Astrocyte (in vitro differentiated cells and primary cell): ENCODE measurements around the gene ZNF629. TPM values are rescaled to one million over a fixed set of nuclear protein-coding genes. Genes with fewer than 3 reads are reported as not detected.

Experiments used
- DNase-seq: peaks from one replicate; pipeline ENCODE4 v3.0.0-alpha.2; 2010; ENCODE audit warnings: low read depth
- FAIRE-seq: peaks from 2 replicates; lab custom pipeline; 2011; peaks lifted over from hg19 to GRCh38; lab: Jason Lieb, UNC
- H2AFZ ChIP-seq: 2 replicates; pipeline ENCODE4 v1.6.0; 2012; ENCODE audit warnings: low read depth, low read length, inconsistent platforms
- H3K27ac ChIP-seq: 2 replicates; pipeline ENCODE4 v1.5.1; 2011; ENCODE audit warnings: low read depth, low read length, inconsistent platforms
- H3K27me3 ChIP-seq: 2 replicates; pipeline ENCODE4 v1.6.0; 2011; ENCODE audit warnings: low read length, inconsistent platforms; ENCODE audit not compliant: insufficient read depth
- H3K36me3 ChIP-seq: 2 replicates; pipeline ENCODE4 v1.5.1; 2011; ENCODE audit warnings: low read length, inconsistent platforms; ENCODE audit not compliant: insufficient read depth
- H3K4me1 ChIP-seq: 2 replicates; pipeline ENCODE4 v1.5.1; 2011; ENCODE audit warnings: low read length, inconsistent platforms; ENCODE audit not compliant: insufficient read depth
- H3K4me2 ChIP-seq: 2 replicates; pipeline ENCODE4 v1.6.0; 2012; ENCODE audit warnings: low read length, inconsistent platforms
- H3K4me3 ChIP-seq: 2 replicates; pipeline ENCODE4 v1.5.1; 2011; ENCODE audit warnings: low read depth, mild to moderate bottlenecking, low read length, inconsistent platforms; ENCODE audit not compliant: insufficient read depth
- H3K79me2 ChIP-seq: 2 replicates; pipeline ENCODE4 v1.6.0; 2012; ENCODE audit warnings: mild to moderate bottlenecking, low read length, inconsistent platforms; ENCODE audit not compliant: insufficient read depth
- H3K9ac ChIP-seq: 2 replicates; pipeline ENCODE4 v1.6.0; 2012; ENCODE audit warnings: mild to moderate bottlenecking, low read length, inconsistent platforms
- H3K9me3 ChIP-seq: 2 replicates; pipeline ENCODE4 v1.5.1; 2012; ENCODE audit warnings: low read depth, mild to moderate bottlenecking, low read length, inconsistent platforms; ENCODE audit not compliant: insufficient read depth
- H4K20me1 ChIP-seq: 2 replicates; pipeline ENCODE4 v1.6.0; 2012; ENCODE audit warnings: low read length, inconsistent platforms; ENCODE audit not compliant: insufficient read depth
- H3K27ac Mint-ChIP-seq: one replicate; pipeline ENCODE4 v1.8.0; 2021; ENCODE audit warnings: mild to moderate bottlenecking, mixed read lengths; ENCODE audit not compliant: unreplicated experiment
- H3K27me3 Mint-ChIP-seq: one replicate; pipeline ENCODE4 v1.8.0; 2021; ENCODE audit warnings: low read depth, mixed read lengths; ENCODE audit not compliant: unreplicated experiment
- H3K36me3 Mint-ChIP-seq: one replicate; pipeline ENCODE4 v1.8.0; 2021; ENCODE audit warnings: low read depth, mixed read lengths; ENCODE audit not compliant: unreplicated experiment
- H3K4me1 Mint-ChIP-seq: one replicate; pipeline ENCODE4 v1.8.0; 2021; ENCODE audit warnings: low read depth, mixed read lengths; ENCODE audit not compliant: unreplicated experiment
- H3K4me3 Mint-ChIP-seq: one replicate; pipeline ENCODE4 v1.8.0; 2021; ENCODE audit warnings: mild to moderate bottlenecking, moderate library complexity, mixed read lengths; ENCODE audit not compliant: unreplicated experiment
- H3K9me3 Mint-ChIP-seq: one replicate; pipeline ENCODE4 v1.8.0; 2021; ENCODE audit warnings: mild to moderate bottlenecking, mixed read lengths; ENCODE audit not compliant: unreplicated experiment
- CTCF ChIP-seq: IDR thresholded peaks from 2 replicates; pipeline ENCODE4 v1.5.1; 2011; ENCODE audit warnings: low read depth, mild to moderate bottlenecking, inconsistent platforms, low read length, moderate library complexity; ENCODE audit not compliant: insufficient read depth
- EZH2 ChIP-seq: IDR thresholded peaks from 2 replicates; pipeline ENCODE4 v1.6.1; 2012; ENCODE audit warnings: mild to moderate bottlenecking, low read length, inconsistent platforms; ENCODE audit not compliant: insufficient read depth
- total RNA-seq: library from RNA; stranded (reverse); gene quantifications from 2 replicates; pipeline ENCODE4 v1.2.1, GENCODE V29; 2021

The ZNF629 gene
- total RNA-seq, 1 donor from 2014 or later, result 17.6 TPM

DNA sequence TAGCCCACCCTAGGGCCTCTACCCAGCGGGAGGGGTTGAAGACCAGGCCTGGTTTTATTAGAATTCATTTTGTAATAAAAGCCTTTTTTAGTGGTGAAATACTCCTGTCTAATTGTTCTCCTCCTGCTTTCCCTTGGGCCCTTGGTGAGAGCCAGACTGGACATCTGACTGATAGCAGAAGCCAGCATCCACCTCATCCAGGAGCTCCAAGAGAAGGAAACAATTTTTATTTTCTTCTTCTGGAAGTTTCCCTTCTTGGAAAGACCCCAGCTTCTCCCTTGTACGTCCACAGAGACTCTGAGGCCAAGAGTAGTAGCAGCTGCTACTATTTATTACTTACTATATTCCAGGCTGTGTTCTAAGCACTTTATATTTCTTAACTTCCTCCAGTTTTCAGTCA lies 42.8 kb downstream of the ZNF629 start:
- FAIRE-seq, result no peak
- TF ChIP-seq EZH2 (no peak), CTCF (no peak)
- Histone ChIP-seq H3K27me3 (no peaks in the 10 kb centered on the region), H3K36me3 (peaks cover 28% of the 10 kb centered on the region), H3K9ac (no peak overlapping the region), H3K4me2 (no peak overlapping the region), H4K20me1 (peaks cover 28% of the 10 kb centered on the region), H3K27ac (no peak overlapping the region), H3K4me1 (peaks cover 30% of the 10 kb centered on the region), H3K9me3 (no peaks in the 10 kb centered on the region), H3K4me3 (no peak overlapping the region), H2AFZ (no peak overlapping the region), H3K79me2 (peaks cover 12% of the 10 kb centered on the region)
- Mint-ChIP-seq H3K4me3 (no peak overlapping the region), H3K4me1 (peaks cover 29% of the 10 kb centered on the region), H3K36me3 (peaks cover 11% of the 10 kb centered on the region), H3K27ac (peak overlapping the region; percentile 13), H3K9me3 (no peaks in the 10 kb centered on the region), H3K27me3 (no peaks in the 10 kb centered on the region)
- no peak for DNase-seq

DNA sequence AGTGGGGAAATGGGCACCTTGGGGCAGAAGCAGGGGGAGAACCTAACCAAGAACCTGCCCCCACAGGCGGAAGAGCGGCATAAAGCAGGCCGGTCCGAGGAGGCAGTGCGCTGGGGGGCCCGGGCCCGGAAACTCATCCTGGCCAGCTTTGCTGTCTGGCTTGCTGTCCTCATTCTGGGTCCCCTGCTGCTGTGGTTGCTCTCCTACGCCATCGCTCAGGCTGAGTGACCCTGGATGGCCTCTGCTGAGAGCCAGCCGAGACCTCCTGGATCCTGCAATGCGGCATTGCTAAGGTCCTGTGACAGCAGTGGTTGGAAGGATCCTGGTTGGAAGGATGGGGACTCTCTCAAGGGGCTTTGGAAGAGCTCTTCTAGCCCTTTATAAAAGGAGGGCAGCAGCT lies 43.3 kb downstream of the ZNF629 start:
- no peak overlapping the region for H3K4me3 Mint-ChIP-seq
- no peak for TF ChIP-seq EZH2
- TF ChIP-seq CTCF, result no peak
- H3K27me3 Mint-ChIP-seq, result no peaks in the 10 kb centered on the region
- peaks cover 11% of the 10 kb centered on the region for H3K36me3 Mint-ChIP-seq
- H4K20me1 ChIP-seq, result peaks cover 33% of the 10 kb centered on the region
- peaks cover 30% of the 10 kb centered on the region for H3K4me1 ChIP-seq
- H3K36me3 ChIP-seq, result peaks cover 32% of the 10 kb centered on the region
- no peak overlapping the region for H2AFZ ChIP-seq
- no peak overlapping the region for H3K27ac ChIP-seq
- no peaks in the 10 kb centered on the region for H3K9me3 Mint-ChIP-seq
- H3K9ac ChIP-seq, result no peak overlapping the region
- H3K27me3 ChIP-seq, result no peaks in the 10 kb centered on the region
- peaks cover 28% of the 10 kb centered on the region for H3K4me1 Mint-ChIP-seq
- H3K4me3 ChIP-seq, result no peak overlapping the region
- no peak overlapping the region for H3K27ac Mint-ChIP-seq
- FAIRE-seq (no peak), DNase-seq (no peak)
- no peaks in the 10 kb centered on the region for H3K9me3 ChIP-seq
- no peak overlapping the region for H3K4me2 ChIP-seq
- peaks cover 13% of the 10 kb centered on the region for H3K79me2 ChIP-seq

- peak; percentile 88 for FAIRE-seq
Measured at GRCh38 chr16:30741461-30741914, 45.5 kb downstream of the ZNF629 start.

More at GRCh38 chr16:30741461-30741914, 45.5 kb downstream of the ZNF629 start:
- no peak overlapping the region for H3K4me3 ChIP-seq
- peak overlapping the region; percentile 58 for H3K4me2 ChIP-seq
- H3K9ac ChIP-seq, result peak overlapping the region; percentile 32
- no peaks in the 10 kb centered on the region for H3K9me3 ChIP-seq
- H3K27ac ChIP-seq, result peak overlapping the region; percentile 81
- peaks cover 49% of the 10 kb centered on the region for H3K36me3 ChIP-seq
- H3K27me3 Mint-ChIP-seq, result no peaks in the 10 kb centered on the region
- peak overlapping the region; percentile 97 for H3K27ac Mint-ChIP-seq
- peaks cover 21% of the 10 kb centered on the region for H3K4me1 ChIP-seq
- peaks cover 43% of the 10 kb centered on the region for H4K20me1 ChIP-seq
- peak overlapping the region; percentile 55 for H3K4me3 Mint-ChIP-seq
- no peaks in the 10 kb centered on the region for H3K27me3 ChIP-seq
- peaks cover 14% of the 10 kb centered on the region for H3K36me3 Mint-ChIP-seq
- peaks cover 12% of the 10 kb centered on the region for H3K79me2 ChIP-seq
- no peaks in the 10 kb centered on the region for H3K9me3 Mint-ChIP-seq
- H2AFZ ChIP-seq, result no peak overlapping the region
- no peak for TF ChIP-seq CTCF
- TF ChIP-seq EZH2, result no peak
- DNase-seq, result peak; percentile 89
- H3K4me1 Mint-ChIP-seq, result peaks cover 22% of the 10 kb centered on the region
